NCI-H82 (cell line): ENCODE data around the gene MIB1.
A peak's percentile ranks its signal among the peaks of the same experiment; 100 is the strongest.
"Not testable (repeated sequence)": the region's sequence is repeated elsewhere in the genome, so short reads cannot be mapped to it uniquely, and the experiment has no call there.

ENCODE experiments used
- DNase-seq: peaks from one replicate; lab custom pipeline; 2025; lab: John Stamatoyannopoulos, UW

Gene MIB1

GRCh38 chr18:21740538-21741311 lies at the start of gene MIB1:
Gene MIB1, plus strand, starts transcription at chr18:21740792. Its CDS starts 792 bp downstream, at chr18:21741584.
- peak; percentile 99 for DNase-seq

GRCh38 chr18:21693322-21693721 lies 47.3 kb upstream of the MIB1 start:
- no peak for DNase-seq

- no peak for DNase-seq
These were observed 40.0 kb upstream of the MIB1 start for GRCh38 chr18:21700528-21701075.

DNA sequence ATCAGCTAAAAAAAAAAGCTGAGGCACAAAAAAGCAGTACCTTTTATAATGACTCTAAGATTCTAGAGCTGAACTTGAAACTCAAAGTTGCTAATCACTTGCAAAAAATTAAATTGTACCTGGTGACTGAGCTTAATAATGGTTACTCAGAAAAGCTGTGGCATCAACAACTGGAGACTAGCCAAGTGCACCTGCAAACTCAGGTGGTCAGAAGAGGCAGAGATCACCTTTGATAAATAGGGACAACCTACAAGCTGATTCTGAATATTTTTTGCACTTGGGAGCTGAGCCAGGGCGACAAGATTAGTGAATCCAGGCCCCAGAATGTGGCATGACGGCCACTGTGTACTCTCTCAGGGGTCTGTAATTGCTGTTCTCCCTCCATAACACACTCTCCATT lies 39.0 kb upstream of the MIB1 start:
- no peak for DNase-seq

DNA sequence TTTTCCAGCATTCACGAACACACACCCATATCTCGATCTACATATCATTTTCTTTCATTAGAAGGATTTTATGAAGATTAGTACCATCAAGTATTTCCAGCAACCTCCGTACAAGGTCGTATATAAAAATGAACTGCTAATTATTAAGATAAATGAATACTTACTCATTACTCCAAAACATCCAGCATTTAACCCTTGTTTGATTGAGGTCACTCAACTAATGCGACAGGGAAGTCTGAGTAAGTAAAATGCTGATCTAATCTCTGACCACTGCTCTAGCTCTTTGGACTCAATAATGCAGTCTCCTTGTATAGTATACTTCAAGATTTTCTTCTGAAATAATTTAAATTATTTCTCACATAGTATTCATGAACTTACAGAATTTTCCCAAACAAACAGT lies 38.0 kb upstream of the MIB1 start:
- no peak for DNase-seq

- peak; percentile 11 for DNase-seq
These were observed 37.3 kb upstream of the MIB1 start for GRCh38 chr18:21703241-21703820.

GRCh38 chr18:21704603-21705364 lies 35.8 kb upstream of the MIB1 start, which contains the start of gene ABHD3:
Gene ABHD3, minus strand, starts transcription at chr18:21704774. Its CDS starts 109 bp downstream, at chr18:21704665.
- peak; percentile 86 for DNase-seq

- no peak for DNase-seq
These were observed 34.2 kb upstream of the MIB1 start for GRCh38 chr18:21706386-21706865.

DNA sequence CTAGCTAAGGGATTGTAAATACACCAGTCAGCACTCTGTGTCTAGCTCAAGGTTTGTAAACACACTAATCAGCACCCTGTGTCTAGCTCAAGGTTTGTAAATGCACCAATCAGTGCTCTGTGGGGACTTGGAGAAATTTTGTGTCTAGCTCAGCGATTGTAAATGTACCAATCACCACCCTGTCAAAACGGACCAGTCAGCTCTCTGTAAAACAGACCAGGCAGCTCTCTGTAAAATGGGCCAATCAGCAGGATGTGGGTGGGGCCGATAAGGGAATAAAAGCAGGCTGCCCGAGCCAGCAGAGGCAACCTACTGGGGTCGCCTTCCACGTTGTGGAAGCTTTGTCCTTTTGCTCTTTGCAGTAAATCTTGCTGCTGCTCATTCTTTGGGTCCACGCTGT lies 33.5 kb upstream of the MIB1 start:
- DNase-seq, result not testable (repeated sequence)

GRCh38 chr18:21714474-21714873 lies 26.1 kb upstream of the MIB1 start:
- DNase-seq, result no peak

DNA sequence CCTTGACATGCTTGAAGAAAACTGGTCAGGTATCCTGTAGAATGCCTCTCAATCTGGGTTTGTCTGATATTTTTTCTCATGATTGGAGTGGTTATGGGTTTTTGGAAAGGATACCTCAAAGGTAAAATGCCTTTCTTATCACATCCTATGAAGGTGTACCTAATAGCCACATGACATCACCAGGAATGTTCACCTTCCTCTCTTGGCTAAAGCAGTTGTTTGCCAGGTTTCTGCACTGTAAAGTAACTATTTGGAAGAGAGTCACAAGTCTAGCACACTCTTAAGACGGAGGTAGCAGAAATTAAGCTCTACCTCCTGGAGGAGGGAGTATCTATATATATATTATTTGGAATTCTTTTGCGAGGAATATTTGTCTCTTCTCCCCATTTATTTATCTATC lies 17.9 kb upstream of the MIB1 start:
- DNase-seq, result no peak

- peak; percentile 92 for DNase-seq
These were observed 15.4 kb upstream of the MIB1 start for GRCh38 chr18:21725201-21725600.

DNA sequence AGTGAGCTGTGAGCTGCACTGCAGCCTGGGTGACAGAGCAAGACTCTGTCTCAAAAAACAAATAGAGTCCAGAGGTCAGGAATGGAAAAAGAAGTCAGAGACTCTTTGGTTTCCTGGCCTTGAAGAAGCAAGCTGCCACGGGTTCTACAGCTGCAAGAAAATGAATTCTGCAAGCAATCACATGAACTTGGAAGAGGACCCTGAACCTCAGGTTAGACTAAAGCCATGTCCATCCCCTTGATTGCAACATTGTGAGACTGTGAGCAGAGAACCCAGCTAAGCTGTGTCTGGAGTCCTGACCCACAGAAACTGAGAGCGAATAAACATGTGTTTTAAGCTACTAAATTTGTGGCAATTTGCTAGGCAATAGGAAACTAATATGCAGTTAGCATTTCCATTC lies 12.9 kb upstream of the MIB1 start:
- DNase-seq, result no peak

GRCh38 chr18:21733011-21733410 lies 7.6 kb upstream of the MIB1 start:
- DNase-seq, result no peak

- peak; percentile 8 for DNase-seq
These were observed 5.1 kb upstream of the MIB1 start for GRCh38 chr18:21735452-21736015.

GRCh38 chr18:21736926-21737325 lies 3.7 kb upstream of the MIB1 start:
- not testable (repeated sequence) for DNase-seq

DNA sequence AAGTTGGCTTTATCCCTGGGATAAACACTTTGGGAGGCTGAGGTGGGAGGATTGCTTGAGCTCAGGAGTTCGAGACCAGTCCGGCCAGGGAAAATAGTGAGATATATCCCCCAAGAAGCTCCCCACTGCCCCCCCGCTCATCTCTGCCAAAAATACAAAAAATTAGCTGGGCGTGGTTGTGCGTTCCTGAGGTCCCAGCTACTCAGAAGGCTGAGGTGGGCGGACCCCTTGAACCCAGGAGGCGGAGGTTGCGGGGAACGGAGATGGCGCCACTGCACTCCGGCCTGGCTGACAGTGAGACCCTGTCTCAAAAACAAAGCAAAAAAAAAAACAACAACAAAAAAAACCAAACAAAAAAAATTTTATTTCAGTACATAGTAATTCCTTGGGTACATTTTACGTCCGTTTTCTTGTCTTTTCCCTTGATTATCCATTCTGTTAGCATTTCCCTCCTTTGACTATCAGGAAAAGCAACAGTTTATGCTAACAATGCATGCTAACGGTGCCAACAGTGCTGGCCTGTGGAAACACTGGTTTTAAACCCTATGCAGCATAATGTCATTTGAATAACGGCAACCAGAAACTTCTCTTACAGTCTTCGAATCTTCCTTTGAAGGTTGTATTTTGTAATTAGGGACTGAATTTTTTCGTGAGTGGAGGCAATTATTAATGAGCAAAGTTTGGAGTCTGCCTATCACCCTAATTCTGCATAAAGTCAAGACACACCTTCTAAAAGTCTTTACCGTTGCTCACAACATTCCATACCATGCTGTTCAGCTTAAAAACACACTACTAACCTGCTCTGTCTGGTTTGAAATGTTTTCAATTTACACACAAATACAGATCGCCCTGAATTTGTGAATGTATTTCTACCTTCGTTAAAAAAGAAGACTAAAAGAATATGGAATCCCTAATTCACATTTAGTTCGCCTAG lies 721 bp upstream of the MIB1 start:
- DNase-seq, result no peak

GRCh38 chr18:21741312-21741561 lies 645 bp downstream of the MIB1 start:
- no peak for DNase-seq

GRCh38 chr18:21741562-21742314 lies 1.1 kb downstream of the MIB1 start:
- DNase-seq, result peak; percentile 91

GRCh38 chr18:21742315-21742687 lies 1.7 kb downstream of the MIB1 start:
- DNase-seq, result no peak
